BJ (cell line): ENCODE measurements around the gene PROSER3. TPM values are rescaled to one million over a fixed set of nuclear protein-coding genes. Genes with fewer than 3 reads are reported as not detected.

Source experiments
- CTCF ChIA-PET: fragments of 350-600 bp; formaldehyde crosslinking; extraction: SDS; loops from one replicate; lab custom pipeline; 2021; ENCODE audit warnings: antibody characterized with exemption, inconsistent platforms; lab: Yijun Ruan, JAX
- POLR2A ChIA-PET: fragments of 300-600 bp; sonication (Branson Sonifier 250); formaldehyde crosslinking; extraction: SDS; loops from one replicate; lab custom pipeline; 2021; ENCODE audit warnings: antibody characterized with exemption; lab: Charles Lee
- DNase-seq: peaks from one replicate; pipeline ENCODE4 v3.0.0-alpha.2; 2011; ENCODE audit warnings: low read depth
- H3K27me3 ChIP-seq: 2 replicates; pipeline ENCODE4 v1.6.0; 2011; ENCODE audit warnings: low read length; ENCODE audit not compliant: control insufficient read depth, insufficient read depth
- H3K36me3 ChIP-seq: 2 replicates; pipeline ENCODE4 v1.5.1; 2011; ENCODE audit warnings: low read length; ENCODE audit not compliant: control insufficient read depth, insufficient read depth
- H3K4me3 ChIP-seq: 2 replicates; pipeline ENCODE4 v1.5.1; 2011; ENCODE audit warnings: low read depth, mild to moderate bottlenecking, control low read depth, low read length
- CTCF ChIP-seq: IDR thresholded peaks from 2 replicates; pipeline ENCODE4 v1.5.1; 2011; ENCODE audit warnings: low read depth, mild to moderate bottlenecking, control low read depth, inconsistent platforms, low read length, moderate library complexity; ENCODE audit not compliant: insufficient read depth
- polyA plus RNA-seq: library from polyadenylated mRNA; depleted of rRNA; stranded (reverse); fragments of >200 nt; gene quantifications from 2 replicates; pipeline ENCODE4 v1.2.3, GENCODE V29; 2011

Gene PROSER3
- polyA plus RNA-seq, 1 experiment, result 9.4 TPM

GRCh38 chr19:35731353-35731752, 26.6 kb upstream of the PROSER3 start:
- no peak for DNase-seq
- ChIA-PET CTCF (interaction anchor here (1.2 kb wide), 1 partner anchor 9 kb away, joined by 3 read pairs; no protein-coding TSS in a partner anchor), POLR2A (no interaction called here)
- Histone ChIP-seq H3K27me3 (no peaks in the 10 kb centered on the region), H3K4me3 (no peak overlapping the region), H3K36me3 (peaks cover 66% of the 10 kb centered on the region)
- TF ChIP-seq CTCF, result no peak

GRCh38 chr19:35731779-35732405, 26.1 kb upstream of the PROSER3 start:
- DNase-seq, result no peak
- H3K27me3 ChIP-seq, result no peaks in the 10 kb centered on the region
- CTCF ChIA-PET, result interaction anchor here (1.2 kb wide), 1 partner anchor 9 kb away, joined by 3 read pairs; no protein-coding TSS in a partner anchor
- POLR2A ChIA-PET, result no interaction called here
- H3K4me3 ChIP-seq, result no peak overlapping the region
- H3K36me3 ChIP-seq, result peaks cover 68% of the 10 kb centered on the region
- no peak for TF ChIP-seq CTCF

- TF ChIP-seq CTCF, result no peak
- CTCF ChIA-PET, result interaction anchor here (1.2 kb wide), 1 partner anchor 8 kb away, joined by 3 read pairs; no protein-coding TSS in a partner anchor
- H3K27me3 ChIP-seq, result no peaks in the 10 kb centered on the region
- H3K36me3 ChIP-seq, result peaks cover 66% of the 10 kb centered on the region
- no peak for DNase-seq
- no peak overlapping the region for H3K4me3 ChIP-seq
- POLR2A ChIA-PET, result no interaction called here
These were observed 25.3 kb upstream of the PROSER3 start for GRCh38 chr19:35732540-35733179.

- DNase-seq, result no peak
- Histone ChIP-seq H3K27me3 (no peaks in the 10 kb centered on the region), H3K36me3 (peaks cover 65% of the 10 kb centered on the region), H3K4me3 (no peak overlapping the region)
- POLR2A ChIA-PET, result no interaction called here
- TF ChIP-seq CTCF, result no peak
- CTCF ChIA-PET, result no interaction called here
These were observed 24.5 kb upstream of the PROSER3 start for GRCh38 chr19:35733180-35734125.

- TF ChIP-seq CTCF, result no peak
- POLR2A ChIA-PET, result no interaction called here
- no peak for DNase-seq
- H3K27me3 ChIP-seq, result no peaks in the 10 kb centered on the region
- CTCF ChIA-PET, result no interaction called here
- peaks cover 60% of the 10 kb centered on the region for H3K36me3 ChIP-seq
- H3K4me3 ChIP-seq, result no peak overlapping the region
These were observed 23.7 kb upstream of the PROSER3 start for GRCh38 chr19:35734273-35734672.
